Retina (tissue), 1 donor: ENCODE measurements around the gene LSP1.

ENCODE experiments used
- DNase-seq: peaks from one replicate; pipeline ENCODE4 v3.0.0-alpha.2; 2016

Gene LSP1

GRCh38 chr11:1825039-1825740 is 27.7 kb upstream of the LSP1 start:
- DNase-seq: peak; percentile 66

GRCh38 chr11:1825785-1826451 is 27.0 kb upstream of the LSP1 start:
- no peak for DNase-seq

GRCh38 chr11:1826552-1827094 is 26.3 kb upstream of the LSP1 start:
- no peak for DNase-seq

DNA sequence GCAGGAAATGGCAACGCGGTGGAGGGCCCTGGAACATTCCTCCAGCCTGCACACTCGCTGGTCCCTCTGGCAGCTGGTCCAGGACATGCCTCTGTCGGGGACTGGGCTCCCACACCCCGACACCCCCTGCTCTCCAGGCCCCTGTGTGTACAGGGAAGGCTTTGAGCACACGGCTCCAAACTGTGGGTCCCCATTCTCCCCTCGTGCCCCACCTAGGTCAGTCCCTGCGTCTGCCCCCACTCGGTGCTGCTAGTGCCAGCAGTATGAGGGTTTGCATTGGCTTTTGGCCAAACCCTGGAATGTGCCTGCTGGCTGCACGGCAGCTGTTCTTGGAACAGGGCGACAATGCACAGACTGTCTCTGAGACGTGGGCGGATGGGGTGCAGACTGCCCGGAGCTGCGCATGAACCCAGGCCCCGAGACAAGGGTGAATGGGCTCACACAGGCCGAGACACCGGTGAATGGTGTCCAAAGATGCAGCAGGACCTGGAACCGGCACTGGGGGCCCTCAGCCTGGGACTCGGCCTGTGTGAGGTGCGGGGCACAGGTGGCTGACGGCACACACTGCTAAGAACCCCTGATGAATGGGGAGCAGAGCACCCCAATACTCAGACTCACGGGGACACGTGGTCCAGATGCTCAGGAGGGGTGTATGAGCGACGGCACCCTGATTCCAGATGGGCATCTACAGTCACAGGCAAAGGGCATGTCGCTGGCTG is 25.6 kb upstream of the LSP1 start:
- DNase-seq: no peak

DNA sequence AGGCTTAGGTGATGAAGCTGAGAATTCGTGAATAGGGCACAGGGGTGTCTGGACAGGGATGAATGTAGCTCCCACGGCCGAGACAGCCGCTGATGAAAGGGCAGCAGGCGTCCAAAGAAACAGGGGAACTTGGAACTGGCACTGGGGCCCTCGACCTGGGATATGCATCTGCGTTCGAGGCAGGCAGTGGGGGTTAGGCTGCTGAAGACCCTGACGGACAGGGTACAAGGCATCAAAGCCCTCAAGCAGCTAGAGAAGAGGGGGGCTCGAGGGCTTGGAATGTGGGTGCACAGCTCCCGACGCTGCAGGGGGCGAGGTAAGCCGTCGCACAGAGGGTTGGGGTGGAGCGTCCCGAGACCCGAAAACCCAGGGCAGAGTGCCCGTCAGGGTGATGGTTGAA is 25.0 kb upstream of the LSP1 start:
- no peak for DNase-seq

- DNase-seq: no peak
Measured at GRCh38 chr11:1828542-1828941, 24.3 kb upstream of the LSP1 start.

DNA sequence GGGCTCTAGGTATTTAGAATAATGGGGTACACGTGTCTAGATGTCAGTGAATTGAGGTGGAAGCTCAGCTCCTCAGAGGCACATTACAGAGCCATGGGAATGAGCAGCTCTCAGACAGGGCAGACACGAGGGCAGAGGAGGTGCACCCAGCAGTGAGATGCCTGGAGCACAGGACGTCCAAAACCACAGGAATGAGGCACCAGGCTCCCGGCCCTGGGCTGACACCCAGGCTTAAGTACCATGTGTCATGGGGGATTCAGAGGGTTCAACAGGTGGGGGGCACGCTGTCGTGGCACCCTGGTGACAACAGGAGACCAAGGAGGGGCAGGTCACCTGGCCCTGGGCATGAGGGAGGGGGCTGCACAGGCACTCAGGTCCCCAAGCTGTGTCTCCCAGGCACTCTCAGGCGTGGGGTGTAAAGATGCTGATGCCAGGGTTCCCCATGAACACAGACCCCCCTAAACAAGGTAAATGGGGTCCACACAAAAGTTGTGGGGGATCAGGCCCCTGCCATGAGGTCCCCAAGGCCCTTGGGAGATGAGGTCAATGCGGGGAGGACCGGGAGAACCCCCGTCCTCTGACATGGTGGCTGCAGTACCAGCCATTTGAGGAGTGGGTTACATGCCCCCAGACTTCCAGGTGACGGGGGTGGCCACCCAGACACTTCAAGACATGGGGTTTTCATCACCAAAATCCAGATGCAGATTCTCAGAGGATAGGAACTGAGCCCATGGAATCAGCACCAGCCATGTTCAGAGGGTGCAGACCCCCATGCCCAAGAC is 23.7 kb upstream of the LSP1 start:
- DNase-seq: no peak

- DNase-seq: no peak
Measured at GRCh38 chr11:1830004-1830321, 22.9 kb upstream of the LSP1 start.

DNA sequence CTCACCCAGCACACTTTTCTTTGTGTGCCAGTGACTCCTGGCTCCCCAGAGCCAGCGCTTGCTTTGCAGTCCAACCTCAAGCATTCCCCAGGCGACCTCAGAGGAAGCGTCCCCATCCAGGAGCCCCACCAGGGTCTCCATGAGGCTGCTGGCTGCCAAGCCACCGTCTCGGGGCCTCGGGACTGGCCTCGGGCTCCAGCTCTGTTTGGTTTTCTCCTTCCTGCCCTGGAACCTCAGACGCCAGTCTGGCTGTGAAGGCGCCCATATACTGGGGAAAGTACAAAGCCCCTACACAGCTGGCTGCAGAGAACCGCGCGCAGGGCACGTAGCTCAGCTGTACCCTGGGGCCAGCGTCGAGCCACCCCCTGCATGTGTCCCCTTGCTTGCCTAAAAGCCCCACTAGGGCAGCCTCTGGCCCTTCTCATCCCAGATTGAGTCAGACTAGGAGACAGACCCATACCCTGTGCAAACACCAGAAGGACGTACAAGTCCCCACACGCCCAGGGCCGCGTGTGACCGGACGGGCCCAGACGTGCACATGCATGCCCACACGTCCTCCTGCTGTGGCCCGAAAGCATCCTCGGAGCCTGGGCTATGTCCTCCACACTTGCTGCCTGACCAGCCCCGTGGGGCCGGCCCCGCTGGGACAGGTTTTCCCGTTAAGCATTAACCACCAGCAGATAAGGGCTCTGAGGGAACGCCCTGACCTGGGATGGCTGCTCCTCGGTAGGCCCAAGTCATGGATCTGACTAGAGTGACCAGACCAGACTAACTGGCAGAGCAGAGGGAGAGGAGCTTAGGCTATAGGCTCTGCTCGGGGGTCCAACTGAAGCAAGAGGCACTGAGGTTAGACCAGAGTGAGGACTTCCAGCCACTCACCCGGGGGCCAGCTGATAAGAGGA is 22.3 kb upstream of the LSP1 start:
- peak; percentile 10 for DNase-seq

DNA sequence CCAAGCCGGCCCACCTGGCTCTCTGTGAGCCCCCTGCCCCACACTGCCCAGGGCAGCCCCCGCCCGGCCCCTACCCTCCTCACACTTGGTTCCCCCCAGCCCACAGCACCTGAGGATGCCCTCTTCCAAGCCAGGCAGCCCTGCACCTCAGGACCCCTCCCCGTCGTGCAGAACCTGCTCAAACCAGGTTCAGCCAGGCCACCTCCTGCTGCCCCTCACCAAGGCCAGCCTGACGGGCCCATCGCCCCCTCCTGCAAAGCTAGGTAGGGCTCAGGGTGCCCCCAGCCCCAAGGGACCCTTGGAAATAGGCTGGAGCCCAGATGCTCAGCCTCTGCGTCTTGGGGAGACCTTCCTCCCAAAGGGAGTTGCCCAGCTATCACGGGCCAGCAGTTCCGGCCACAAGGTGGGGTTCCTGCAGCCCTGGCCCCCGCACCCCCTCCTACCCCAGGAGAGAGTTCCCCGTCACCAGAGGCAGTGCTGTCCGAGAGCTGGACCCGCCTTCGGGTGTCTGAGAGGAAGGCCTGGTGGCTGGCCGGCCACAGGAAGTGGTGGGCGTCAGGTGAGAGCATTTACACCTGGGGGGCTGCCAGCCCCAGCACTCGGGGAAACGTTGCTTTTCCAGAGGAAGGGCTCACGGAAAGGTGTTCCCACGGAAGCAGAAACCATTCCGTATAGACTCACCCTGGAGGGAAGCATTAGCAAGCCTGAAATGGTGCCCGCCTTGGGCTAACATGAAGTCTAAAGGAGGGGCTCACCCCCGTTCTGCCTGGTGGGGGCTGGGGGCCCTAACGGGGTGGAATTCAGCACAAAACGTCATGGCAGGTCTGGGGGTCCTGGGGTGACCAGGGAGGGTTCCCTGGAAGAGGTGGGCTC is 21.3 kb upstream of the LSP1 start:
- no peak for DNase-seq

- peak; percentile 87 for DNase-seq
Measured at GRCh38 chr11:1832211-1832919, 20.5 kb upstream of the LSP1 start.

DNA sequence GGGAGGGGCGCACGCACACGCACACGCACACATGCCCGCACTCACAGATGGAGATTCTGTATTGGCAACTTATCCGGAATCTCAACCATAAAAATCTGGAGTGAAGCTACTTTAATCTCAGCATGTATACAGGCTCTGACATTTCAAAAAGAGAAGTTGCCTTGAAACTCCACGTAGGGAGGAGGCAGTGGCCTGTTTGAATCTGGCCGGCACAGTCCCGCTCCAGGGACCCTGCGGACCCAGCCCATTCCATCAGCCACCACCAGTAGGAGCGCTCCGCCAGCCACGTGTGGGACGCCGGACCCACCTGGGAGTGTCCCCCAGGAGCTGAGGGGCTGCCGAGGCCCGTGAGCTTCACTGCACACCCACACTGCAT is 20.0 kb upstream of the LSP1 start:
- DNase-seq: no peak

- DNase-seq: no peak
Measured at GRCh38 chr11:1834062-1834610, 18.7 kb upstream of the LSP1 start.

GRCh38 chr11:1834779-1835670 is 17.9 kb upstream of the LSP1 start, which contains the start of gene SYT8:
Gene SYT8, plus strand, starts transcription at chr11:1834990. Its CDS starts 116 bp downstream, at chr11:1835106.
- no peak for DNase-seq

GRCh38 chr11:1835671-1836010 is 17.2 kb upstream of the LSP1 start:
- no peak for DNase-seq

GRCh38 chr11:1836011-1836945 is 16.6 kb upstream of the LSP1 start:
- DNase-seq: no peak

GRCh38 chr11:1837171-1838076 is 15.5 kb upstream of the LSP1 start:
- DNase-seq: peak; percentile 73
